Stomach smooth muscle (tissue), 2 donors: Measurements from ENCODE around the gene LRP2.
"Not testable (repeated sequence)": the region's sequence is repeated elsewhere in the genome, so short reads cannot be mapped to it uniquely, and the experiment has no call there.

Experiments used
- H3K27ac ChIP-seq: one replicate; pipeline ENCODE4 v1.7.0; 2013; ENCODE audit warnings: mild to moderate bottlenecking, low read length, inconsistent platforms
- H3K27me3 ChIP-seq, 2 donors: one replicate each; pipeline ENCODE4 v1.7.0; 2013; ENCODE audit warnings: low read length in 2 of 2; ENCODE audit not compliant: insufficient read depth in 2 of 2, control insufficient read depth in 1 of 2
- H3K36me3 ChIP-seq, 2 donors: one replicate each; pipeline ENCODE4 v1.7.0; 2013; ENCODE audit warnings: low read length in 2 of 2; ENCODE audit not compliant: control insufficient read depth in 2 of 2, insufficient read depth in 2 of 2
- H3K4me1 ChIP-seq: one replicate; pipeline ENCODE4 v1.7.0; 2013; ENCODE audit warnings: low read length; ENCODE audit not compliant: control insufficient read depth, insufficient read depth
- H3K4me3 ChIP-seq, 2 donors: one replicate each; pipeline ENCODE4 v1.7.0; 2013; ENCODE audit warnings: low read length in 2 of 2
- H3K9ac ChIP-seq, 2 donors: one replicate each; pipeline ENCODE4 v1.7.0; 2013; ENCODE audit warnings: low read length in 2 of 2, mild to moderate bottlenecking in 1 of 2
- H3K9me3 ChIP-seq, 2 donors: one replicate each; pipeline ENCODE4 v1.7.0; 2013; ENCODE audit warnings: low read length in 2 of 2; ENCODE audit not compliant: control insufficient read depth in 2 of 2
- donor health status: healthy.
- donor health status: Pancreatic carcinoma.

LRP2 gene

GRCh38 chr2:169362118-169362893 is at the start of gene LRP2:
Gene LRP2 (minus strand): TSS chr2:169362534. CDS start chr2:169362399, 135 bp downstream.
- Histone ChIP-seq H3K27ac (no peak within 1 kb of the TSS), H3K9me3 (no peaks in the 10 kb centered on the region), H3K4me1 (peaks cover 35% of the 10 kb centered on the region), H3K9ac (no peak within 1 kb of the TSS), H3K27me3 (peaks cover 28 to 46% of the 10 kb centered on the region in 2 donors), H3K36me3 (no peaks in the 10 kb centered on the region), H3K4me3 (peak within 1 kb of the TSS; percentile 77 to 78)

DNA sequence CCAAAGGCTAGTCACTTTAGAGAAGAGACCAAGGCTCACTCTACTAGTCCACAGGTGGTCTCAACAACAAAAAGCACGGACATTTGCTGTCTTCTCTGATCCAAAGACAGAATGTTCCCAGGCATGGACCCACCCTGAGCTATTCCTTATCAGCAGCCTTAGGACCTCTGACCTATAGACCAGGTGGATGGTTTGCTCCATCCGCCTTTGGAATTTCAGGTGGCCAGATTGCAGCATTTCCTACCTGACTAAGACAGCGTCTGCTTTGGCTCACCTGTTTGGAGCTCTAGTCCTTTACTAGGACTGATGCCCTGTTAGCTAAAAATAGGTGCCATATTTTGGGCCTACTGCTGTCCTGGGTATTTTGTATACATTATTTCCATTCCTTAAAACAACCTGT is 44.6 kb upstream of the LRP2 start:
- no peaks in the 10 kb centered on the region for H3K27me3 ChIP-seq
- H3K4me3 ChIP-seq: no peak overlapping the region
- no peaks in the 10 kb centered on the region for H3K36me3 ChIP-seq
- H3K9ac ChIP-seq: no peak overlapping the region
- H3K9me3 ChIP-seq: no peaks in the 10 kb centered on the region
- no peak overlapping the region for H3K27ac ChIP-seq
- no peaks in the 10 kb centered on the region for H3K4me1 ChIP-seq

- not testable (repeated sequence) for H3K36me3 ChIP-seq, H3K9ac ChIP-seq, H3K27ac ChIP-seq, H3K9me3 ChIP-seq, H3K27me3 ChIP-seq, H3K4me1 ChIP-seq, H3K4me3 ChIP-seq
Measured at GRCh38 chr2:169399491-169399890, 37.2 kb upstream of the LRP2 start.

GRCh38 chr2:169397697-169398096 is 35.4 kb upstream of the LRP2 start:
- H3K9ac ChIP-seq: no peak overlapping the region
- H3K36me3 ChIP-seq: no peaks in the 10 kb centered on the region
- no peak overlapping the region for H3K27ac ChIP-seq
- H3K4me1 ChIP-seq: no peaks in the 10 kb centered on the region
- peaks cover 2 to 3% of the 10 kb centered on the region in 2 donors for H3K27me3 ChIP-seq
- no peaks in the 10 kb centered on the region for H3K9me3 ChIP-seq
- no peak overlapping the region for H3K4me3 ChIP-seq

- H3K9ac ChIP-seq: no peak overlapping the region
- no peaks in the 10 kb centered on the region for H3K4me1 ChIP-seq
- no peak overlapping the region for H3K4me3 ChIP-seq
- no peaks in the 10 kb centered on the region for H3K36me3 ChIP-seq
- H3K27ac ChIP-seq: no peak overlapping the region
- peaks cover 2 to 3% of the 10 kb centered on the region in 2 donors for H3K27me3 ChIP-seq
- H3K9me3 ChIP-seq: no peaks in the 10 kb centered on the region
Measured at GRCh38 chr2:169395821-169396374, 33.6 kb upstream of the LRP2 start.

DNA sequence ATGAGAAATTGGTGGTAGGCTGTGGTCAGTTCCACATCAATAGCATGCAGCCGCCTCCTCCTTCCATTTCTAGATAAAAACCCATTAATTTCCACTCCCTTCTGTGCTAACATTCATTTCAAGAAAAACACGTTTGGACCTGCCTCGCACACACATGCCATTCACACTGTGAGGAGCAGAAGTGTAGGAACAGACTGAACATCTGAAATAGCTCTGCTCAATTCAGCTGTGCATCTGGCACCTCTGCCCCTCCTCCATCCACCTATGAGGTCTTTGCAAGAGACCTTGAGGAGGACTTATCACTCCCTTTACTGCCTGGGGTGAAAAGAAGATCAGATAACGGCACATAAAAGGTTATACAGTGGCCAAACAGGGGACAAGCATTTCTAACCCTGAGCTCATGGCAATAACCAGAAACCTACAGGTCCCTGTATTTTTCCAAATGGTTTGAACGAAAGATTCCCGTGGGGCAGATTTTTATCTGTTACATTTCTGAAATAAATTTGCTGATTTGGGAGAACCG is 30.8 kb upstream of the LRP2 start:
- H3K27me3 ChIP-seq: peaks cover 2 to 3% of the 10 kb centered on the region in 2 donors
- H3K9me3 ChIP-seq: no peaks in the 10 kb centered on the region
- H3K27ac ChIP-seq: no peak overlapping the region
- H3K4me1 ChIP-seq: no peaks in the 10 kb centered on the region
- H3K4me3 ChIP-seq: no peak overlapping the region
- H3K36me3 ChIP-seq: no peaks in the 10 kb centered on the region
- H3K9ac ChIP-seq: no peak overlapping the region

DNA sequence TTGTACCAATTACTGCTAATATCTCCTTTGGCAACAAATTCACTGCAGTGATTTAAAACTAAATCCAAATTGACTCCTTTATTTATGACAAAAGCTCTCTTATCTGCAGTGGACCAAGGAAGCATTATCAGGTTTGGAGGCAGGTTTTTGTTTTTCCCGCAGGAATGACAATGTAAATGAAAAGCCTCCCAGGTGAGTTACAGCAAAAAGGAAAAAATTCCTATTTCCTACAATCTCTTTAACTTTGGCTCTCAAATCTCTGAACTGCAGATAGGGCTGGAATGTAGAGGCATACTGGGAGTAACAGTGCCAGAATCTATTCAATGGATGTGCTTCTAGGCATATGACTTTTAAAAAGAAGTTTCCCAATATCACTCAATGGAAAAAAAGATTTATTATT is 28.9 kb upstream of the LRP2 start:
- Histone ChIP-seq H3K4me1 (no peaks in the 10 kb centered on the region), H3K27ac (no peak overlapping the region)

GRCh38 chr2:169388161-169388560 is 25.8 kb upstream of the LRP2 start:
- no peaks in the 10 kb centered on the region for H3K4me1 ChIP-seq
- no peaks in the 10 kb centered on the region for H3K9me3 ChIP-seq
- no peaks in the 10 kb centered on the region for H3K36me3 ChIP-seq
- H3K27ac ChIP-seq: no peak overlapping the region
- H3K27me3 ChIP-seq: no peaks in the 10 kb centered on the region
- no peak overlapping the region for H3K4me3 ChIP-seq
- H3K9ac ChIP-seq: no peak overlapping the region

More for the DNA sequence above, 28.9 kb upstream of the LRP2 start:
- H3K9ac ChIP-seq: no peak overlapping the region
- H3K36me3 ChIP-seq: no peaks in the 10 kb centered on the region
- no peaks in the 10 kb centered on the region for H3K9me3 ChIP-seq
- H3K27me3 ChIP-seq: peaks cover 2 to 3% of the 10 kb centered on the region in 2 donors
- no peak overlapping the region for H3K4me3 ChIP-seq

- Histone ChIP-seq H3K36me3 (no peaks in the 10 kb centered on the region), H3K4me3 (no peak overlapping the region), H3K27ac (no peak overlapping the region), H3K9me3 (no peaks in the 10 kb centered on the region), H3K9ac (no peak overlapping the region), H3K27me3 (no peaks in the 10 kb centered on the region), H3K4me1 (no peaks in the 10 kb centered on the region)
Measured at GRCh38 chr2:169386722-169387121, 24.4 kb upstream of the LRP2 start.

DNA sequence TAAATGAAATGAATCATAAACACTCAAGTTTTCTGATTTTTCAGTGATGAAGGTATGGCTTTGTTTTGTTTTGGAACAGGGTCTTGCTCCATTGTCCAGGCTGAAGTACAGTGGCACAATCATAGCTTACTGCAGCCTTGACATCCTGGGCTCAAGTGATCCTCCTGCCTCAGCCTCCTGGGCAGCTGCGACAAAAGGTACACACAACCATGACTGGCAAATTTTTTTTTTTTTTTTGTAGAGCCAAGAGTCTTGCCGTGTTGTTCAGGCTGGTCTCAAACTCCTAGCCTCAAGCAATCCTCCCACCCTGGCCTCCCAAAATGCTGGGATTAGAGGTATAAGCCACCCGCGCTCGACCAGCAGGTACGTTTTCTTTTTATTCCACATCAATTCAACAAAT is 22.5 kb upstream of the LRP2 start:
- H3K36me3 ChIP-seq: no peaks in the 10 kb centered on the region

DNA sequence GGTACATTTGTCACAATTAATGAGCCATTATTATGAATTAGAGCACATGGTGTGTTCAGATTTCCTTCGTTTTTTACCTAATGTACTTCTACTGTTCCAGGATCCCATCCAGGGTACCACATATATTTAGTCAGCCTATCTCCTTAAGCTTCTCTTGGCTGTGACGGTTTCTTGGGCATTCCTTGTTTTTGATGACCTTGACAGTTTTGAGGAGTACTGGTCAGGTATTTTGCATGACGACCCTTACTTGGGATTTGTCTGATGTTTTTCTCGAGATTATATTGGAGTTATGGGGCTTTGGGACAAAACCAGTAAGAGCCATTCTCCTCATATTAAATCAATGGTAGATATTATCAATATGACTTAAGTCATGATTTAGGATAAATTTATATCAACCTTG is 10.2 kb upstream of the LRP2 start:
- Histone ChIP-seq H3K9ac (no peak overlapping the region), H3K4me1 (no peaks in the 10 kb centered on the region), H3K9me3 (no peaks in the 10 kb centered on the region), H3K27ac (no peak overlapping the region), H3K36me3 (no peaks in the 10 kb centered on the region), H3K27me3 (no peaks in the 10 kb centered on the region), H3K4me3 (no peak overlapping the region)

More for the DNA sequence above, 22.5 kb upstream of the LRP2 start:
- no peaks in the 10 kb centered on the region for H3K9me3 ChIP-seq
- no peaks in the 10 kb centered on the region for H3K4me1 ChIP-seq
- H3K9ac ChIP-seq: no peak overlapping the region
- no peak overlapping the region for H3K4me3 ChIP-seq
- no peaks in the 10 kb centered on the region for H3K27me3 ChIP-seq
- no peak overlapping the region for H3K27ac ChIP-seq
